Measurements from ENCODE around the gene SPATA46.

SPATA46 gene

GRCh38 chr1:162343470-162343869 is 33.2 kb downstream of the SPATA46 start:
- CTCF ChIA-PET, result interaction anchor here (1.5 kb wide), 1 partner anchor 16 kb away, joined by 3 read pairs; no protein-coding TSS in a partner anchor
- DNase-seq (ENCODE audit: extremely low spot score), result no peak
- POLR2A ChIA-PET, result no interaction called here
- TF ChIP-seq SUZ12 (IDR thresholded peaks at IDR 0.05), result no peak
- no peak for TF ChIP-seq PKNOX1 (IDR thresholded peaks at IDR 0.05)
- no peak for TF ChIP-seq CTBP1 (IDR thresholded peaks at IDR 0.05; ENCODE audit: borderline replicate concordance)
- TF ChIP-seq FOXK2 (IDR thresholded peaks at IDR 0.05), result no peak
- TF ChIP-seq L3MBTL2 (conservative IDR thresholded peaks at IDR 0.05), result no peak
- TF ChIP-seq SP1 (IDR thresholded peaks at IDR 0.05), result no peak
- TF ChIP-seq ARNT (IDR thresholded peaks at IDR 0.05), result no peak
- TF ChIP-seq ZNF384 (IDR thresholded peaks at IDR 0.05), result no peak
- TF ChIP-seq ELF4 (IDR thresholded peaks at IDR 0.05), result no peak
- no peak for TF ChIP-seq TARDBP (IDR thresholded peaks at IDR 0.05)
- no peak for TF ChIP-seq LEF1 (IDR thresholded peaks at IDR 0.05; ENCODE audit: borderline replicate concordance)
- no peak for TF ChIP-seq HDGF (IDR thresholded peaks at IDR 0.05; ENCODE audit: borderline replicate concordance)
- TF ChIP-seq FOXM1 (IDR thresholded peaks at IDR 0.05; ENCODE audit: borderline replicate concordance), result no peak

DNA sequence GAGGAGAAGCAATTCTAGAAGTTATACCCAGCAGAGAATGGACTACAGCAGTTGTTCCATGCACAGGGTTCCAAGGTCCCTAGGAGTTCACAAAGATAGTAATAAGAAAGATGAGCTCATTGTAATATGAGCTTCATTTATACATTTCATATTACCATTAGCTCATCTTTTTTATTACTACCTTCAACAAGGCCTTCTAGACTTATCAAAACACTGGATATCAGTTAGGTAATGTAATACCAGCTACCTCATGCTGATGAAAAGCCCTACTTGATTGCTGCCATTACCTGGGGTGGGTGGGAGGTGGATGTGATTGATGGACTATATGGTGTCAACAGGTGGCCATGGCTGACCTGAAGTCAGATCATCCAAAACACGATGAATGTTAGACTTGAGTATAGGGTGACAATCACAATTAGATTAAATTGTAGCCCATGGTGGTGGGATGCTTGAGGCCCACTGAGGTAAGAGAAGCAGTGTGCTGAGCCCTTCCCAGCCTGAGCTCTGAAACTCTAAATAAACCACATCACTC is 34.1 kb downstream of the SPATA46 start:
- TF ChIP-seq ELF4 (IDR thresholded peaks at IDR 0.05), result no peak
- peak; percentile 54; the same call in 1 of the 2 replicates for TF ChIP-seq PKNOX1 (IDR thresholded peaks at IDR 0.05)
- no peak for TF ChIP-seq LEF1 (IDR thresholded peaks at IDR 0.05; ENCODE audit: borderline replicate concordance)
- TF ChIP-seq SUZ12 (IDR thresholded peaks at IDR 0.05), result no peak
- ChIA-PET POLR2A (no interaction called here), CTCF (interaction anchor here (0.6 to 1.5 kb wide), 2 partner anchors 15 kb away, joined by 3 to 4 read pairs; no protein-coding TSS in a partner anchor)

GRCh38 chr1:162336621-162337285 is 39.9 kb downstream of the SPATA46 start:
- no peak for DNase-seq (ENCODE audit: extremely low spot score)
- TF ChIP-seq HDGF (IDR thresholded peaks at IDR 0.05; ENCODE audit: borderline replicate concordance), result no peak
- no peak for TF ChIP-seq SUZ12 (IDR thresholded peaks at IDR 0.05)
- no peak for TF ChIP-seq L3MBTL2 (conservative IDR thresholded peaks at IDR 0.05)
- no peak for TF ChIP-seq FOXM1 (IDR thresholded peaks at IDR 0.05; ENCODE audit: borderline replicate concordance)
- TF ChIP-seq FOXA1 (IDR thresholded peaks at IDR 0.05), result no peak
- TF ChIP-seq SP1 (IDR thresholded peaks at IDR 0.05), result no peak
- no peak for TF ChIP-seq FOXK2 (IDR thresholded peaks at IDR 0.05)
- TF ChIP-seq LEF1 (IDR thresholded peaks at IDR 0.05; ENCODE audit: borderline replicate concordance), result no peak
- TF ChIP-seq NFRKB (IDR thresholded peaks at IDR 0.05), result no peak
- POLR2A ChIA-PET, result no interaction called here
- CTCF ChIA-PET, result no interaction called here

More for the DNA sequence above, 34.1 kb downstream of the SPATA46 start:
- no peak for DNase-seq (ENCODE audit: extremely low spot score)

DNA sequence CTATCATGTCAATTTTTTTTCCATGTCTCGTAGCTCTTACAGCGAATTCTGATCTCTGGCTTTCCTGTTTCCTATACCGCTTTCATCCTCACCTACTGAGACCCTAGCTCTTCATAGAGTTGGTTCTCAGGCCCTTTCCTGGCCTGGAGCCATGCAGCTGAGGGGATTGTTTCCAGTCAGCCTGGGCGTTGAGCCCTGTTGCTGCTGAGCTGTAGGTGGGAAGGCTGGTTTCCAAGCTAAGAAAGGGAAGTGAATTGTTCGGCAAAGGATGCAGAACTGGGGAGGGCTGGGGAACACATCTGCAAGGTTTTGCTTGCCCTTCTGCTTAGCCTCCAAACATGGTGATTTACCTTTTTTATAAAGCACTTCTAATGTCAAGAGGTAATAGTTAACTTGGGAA is 41.5 kb downstream of the SPATA46 start:
- no peak for DNase-seq (ENCODE audit: extremely low spot score)
- ChIA-PET CTCF (no interaction called here), POLR2A (no interaction called here)
- TF ChIP-seq ELF4 (IDR thresholded peaks at IDR 0.05) (no peak), SUZ12 (IDR thresholded peaks at IDR 0.05) (no peak), TARDBP (IDR thresholded peaks at IDR 0.05) (no peak), FOXM1 (IDR thresholded peaks at IDR 0.05; ENCODE audit: borderline replicate concordance) (no peak), LEF1 (IDR thresholded peaks at IDR 0.05; ENCODE audit: borderline replicate concordance) (no peak), ZNF384 (IDR thresholded peaks at IDR 0.05) (no peak), ARNT (IDR thresholded peaks at IDR 0.05) (no peak), FOXK2 (IDR thresholded peaks at IDR 0.05) (no peak), HDGF (IDR thresholded peaks at IDR 0.05; ENCODE audit: borderline replicate concordance) (no peak), SP1 (IDR thresholded peaks at IDR 0.05) (no peak), FOXA1 (IDR thresholded peaks at IDR 0.05) (no peak), NFRKB (IDR thresholded peaks at IDR 0.05) (no peak), L3MBTL2 (conservative IDR thresholded peaks at IDR 0.05) (no peak), BHLHE40 (IDR thresholded peaks at IDR 0.05; ENCODE audit: borderline replicate concordance) (no peak), PKNOX1 (IDR thresholded peaks at IDR 0.05) (no peak)

DNA sequence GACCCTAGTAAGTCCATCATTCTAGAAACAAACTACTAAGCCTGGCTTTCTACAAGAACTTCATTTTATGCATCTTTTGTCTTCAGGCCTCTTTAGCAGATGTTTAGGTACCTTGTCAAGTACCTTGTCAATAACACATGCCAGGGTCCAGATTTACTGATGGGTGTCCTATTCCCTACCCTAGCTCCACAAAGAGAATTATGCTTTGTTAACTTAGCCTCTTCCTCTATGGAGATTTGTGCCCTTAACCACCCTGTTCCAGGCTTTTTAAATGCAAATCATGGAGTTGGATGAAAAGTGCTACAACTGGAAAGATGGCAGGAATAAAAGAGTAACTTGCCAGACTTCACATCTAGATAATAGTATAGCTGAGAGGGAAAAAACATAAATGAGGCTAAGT is 42.7 kb downstream of the SPATA46 start:
- POLR2A ChIA-PET, result no interaction called here
- no peak for DNase-seq (ENCODE audit: extremely low spot score)
- CTCF ChIA-PET, result no interaction called here
- TF ChIP-seq ARNT (IDR thresholded peaks at IDR 0.05) (no peak), L3MBTL2 (conservative IDR thresholded peaks at IDR 0.05) (no peak), BHLHE40 (IDR thresholded peaks at IDR 0.05; ENCODE audit: borderline replicate concordance) (no peak), TARDBP (IDR thresholded peaks at IDR 0.05) (no peak), ELF4 (IDR thresholded peaks at IDR 0.05) (no peak), CTBP1 (IDR thresholded peaks at IDR 0.05; ENCODE audit: borderline replicate concordance) (no peak), ZNF384 (IDR thresholded peaks at IDR 0.05) (no peak), PKNOX1 (IDR thresholded peaks at IDR 0.05) (no peak), NFRKB (IDR thresholded peaks at IDR 0.05) (no peak), SUZ12 (IDR thresholded peaks at IDR 0.05) (no peak), FOXA1 (IDR thresholded peaks at IDR 0.05) (no peak), FOXM1 (IDR thresholded peaks at IDR 0.05; ENCODE audit: borderline replicate concordance) (no peak), SP1 (IDR thresholded peaks at IDR 0.05) (no peak), HDGF (IDR thresholded peaks at IDR 0.05; ENCODE audit: borderline replicate concordance) (no peak)
